ENCODE data around the gene PCDHA12.
"Not testable (repeated sequence)": the region's sequence is repeated elsewhere in the genome, so short reads cannot be mapped to it uniquely, and the experiment has no call there.

The PCDHA12 gene

GRCh38 chr5:140848139-140849102, 26.7 kb upstream of the PCDHA12 start, which contains the start of gene PCDHA9:
TSS of gene PCDHA9 (plus strand) at chr5:140848382. CDS start at chr5:140848496, 114 bp downstream.
- not testable (repeated sequence) for H3K27me3 ChIP-seq (ENCODE audit: insufficient read depth, low read length); H3K36me3 ChIP-seq (ENCODE audit: insufficient read depth, low read length); H3K4me3 ChIP-seq (ENCODE audit: low read length); H2AFZ ChIP-seq (ENCODE audit: low read depth, low read length); H3K4me1 ChIP-seq (ENCODE audit: insufficient read depth, low read length)
- H3K9me3 ChIP-seq (ENCODE audit: low read length), result peaks cover 18% of the 10 kb centered on the region

- not testable (repeated sequence) for H2AFZ ChIP-seq (ENCODE audit: low read depth, low read length); H3K4me3 ChIP-seq (ENCODE audit: low read length); H3K4me1 ChIP-seq (ENCODE audit: insufficient read depth, low read length); H3K27me3 ChIP-seq (ENCODE audit: insufficient read depth, low read length); H3K36me3 ChIP-seq (ENCODE audit: insufficient read depth, low read length)
- H3K9me3 ChIP-seq (ENCODE audit: low read length), result peaks cover 17% of the 10 kb centered on the region
Observed at GRCh38 chr5:140849831-140850634, 25.1 kb upstream of the PCDHA12 start.

GRCh38 chr5:140855772-140856674, 19.1 kb upstream of the PCDHA12 start, which contains the start of gene PCDHA10:
TSS of gene PCDHA10 (plus strand) at chr5:140855897. CDS start at chr5:140856049, 152 bp downstream.
- Histone ChIP-seq H3K36me3 (ENCODE audit: insufficient read depth, low read length) (peaks cover 26% of the 10 kb centered on the region), H3K4me1 (ENCODE audit: insufficient read depth, low read length) (no peaks in the 10 kb centered on the region), H3K4me3 (ENCODE audit: low read length) (no peak within 1 kb of the TSS), H3K27me3 (ENCODE audit: insufficient read depth, low read length) (no peaks in the 10 kb centered on the region), H3K9me3 (ENCODE audit: low read length) (peaks cover 32% of the 10 kb centered on the region), H2AFZ (ENCODE audit: low read depth, low read length) (no peak within 1 kb of the TSS)

GRCh38 chr5:140857177-140857986, 17.7 kb upstream of the PCDHA12 start:
- H3K27me3 ChIP-seq (ENCODE audit: insufficient read depth, low read length), result no peaks in the 10 kb centered on the region
- no peak overlapping the region for H3K4me3 ChIP-seq (ENCODE audit: low read length)
- H3K4me1 ChIP-seq (ENCODE audit: insufficient read depth, low read length), result no peaks in the 10 kb centered on the region
- no peak overlapping the region for H2AFZ ChIP-seq (ENCODE audit: low read depth, low read length)
- peaks cover 38% of the 10 kb centered on the region for H3K36me3 ChIP-seq (ENCODE audit: insufficient read depth, low read length)
- H3K9me3 ChIP-seq (ENCODE audit: low read length), result peaks cover 46% of the 10 kb centered on the region

GRCh38 chr5:140857987-140858240, 17.2 kb upstream of the PCDHA12 start:
- no peaks in the 10 kb centered on the region for H3K4me1 ChIP-seq (ENCODE audit: insufficient read depth, low read length)
- H3K9me3 ChIP-seq (ENCODE audit: low read length), result peaks cover 51% of the 10 kb centered on the region
- peaks cover 43% of the 10 kb centered on the region for H3K36me3 ChIP-seq (ENCODE audit: insufficient read depth, low read length)
- H3K4me3 ChIP-seq (ENCODE audit: low read length), result no peak overlapping the region
- H2AFZ ChIP-seq (ENCODE audit: low read depth, low read length), result no peak overlapping the region
- H3K27me3 ChIP-seq (ENCODE audit: insufficient read depth, low read length), result no peaks in the 10 kb centered on the region

- Histone ChIP-seq H3K36me3 (ENCODE audit: insufficient read depth, low read length) (peaks cover 29% of the 10 kb centered on the region), H3K4me1 (ENCODE audit: insufficient read depth, low read length) (no peaks in the 10 kb centered on the region), H3K4me3 (ENCODE audit: low read length) (no peak overlapping the region), H3K9me3 (ENCODE audit: low read length) (peaks cover 37% of the 10 kb centered on the region), H3K27me3 (ENCODE audit: insufficient read depth, low read length) (no peaks in the 10 kb centered on the region), H2AFZ (ENCODE audit: low read depth, low read length) (no peak overlapping the region)
Observed at GRCh38 chr5:140862441-140863295, 12.4 kb upstream of the PCDHA12 start.

- H3K36me3 ChIP-seq (ENCODE audit: insufficient read depth, low read length), result peaks cover 11% of the 10 kb centered on the region
- peaks cover 29% of the 10 kb centered on the region for H3K9me3 ChIP-seq (ENCODE audit: low read length)
- no peak within 1 kb of the TSS for H2AFZ ChIP-seq (ENCODE audit: low read depth, low read length)
- H3K27me3 ChIP-seq (ENCODE audit: insufficient read depth, low read length), result no peaks in the 10 kb centered on the region
- H3K4me1 ChIP-seq (ENCODE audit: insufficient read depth, low read length), result no peaks in the 10 kb centered on the region
- no peak within 1 kb of the TSS for H3K4me3 ChIP-seq (ENCODE audit: low read length)
Observed at GRCh38 chr5:140868721-140869554, 6.2 kb upstream of the PCDHA12 start, which contains the start of gene PCDHA11. TSS of gene PCDHA11 (plus strand) at chr5:140868957. CDS start at chr5:140869104, 147 bp downstream.

GRCh38 chr5:140869555-140869886, 5.6 kb upstream of the PCDHA12 start:
- H3K36me3 ChIP-seq (ENCODE audit: insufficient read depth, low read length), result peaks cover 11% of the 10 kb centered on the region
- H3K9me3 ChIP-seq (ENCODE audit: low read length), result peaks cover 29% of the 10 kb centered on the region
- H3K27me3 ChIP-seq (ENCODE audit: insufficient read depth, low read length), result no peaks in the 10 kb centered on the region
- no peak overlapping the region for H2AFZ ChIP-seq (ENCODE audit: low read depth, low read length)
- H3K4me3 ChIP-seq (ENCODE audit: low read length), result no peak overlapping the region
- H3K4me1 ChIP-seq (ENCODE audit: insufficient read depth, low read length), result no peaks in the 10 kb centered on the region

GRCh38 chr5:140870221-140871201, 4.6 kb upstream of the PCDHA12 start:
- Histone ChIP-seq H3K27me3 (ENCODE audit: insufficient read depth, low read length) (no peaks in the 10 kb centered on the region), H3K9me3 (ENCODE audit: low read length) (peaks cover 29% of the 10 kb centered on the region), H3K4me3 (ENCODE audit: low read length) (no peak overlapping the region), H2AFZ (ENCODE audit: low read depth, low read length) (no peak overlapping the region), H3K4me1 (ENCODE audit: insufficient read depth, low read length) (no peaks in the 10 kb centered on the region), H3K36me3 (ENCODE audit: insufficient read depth, low read length) (peaks cover 11% of the 10 kb centered on the region)

GRCh38 chr5:140876541-140877261, 1.6 kb downstream of the PCDHA12 start:
- H3K4me3 ChIP-seq (ENCODE audit: low read length); H3K27me3 ChIP-seq (ENCODE audit: insufficient read depth, low read length); H3K4me1 ChIP-seq (ENCODE audit: insufficient read depth, low read length); H2AFZ ChIP-seq (ENCODE audit: low read depth, low read length): not testable (repeated sequence)
- peaks cover 26% of the 10 kb centered on the region for H3K9me3 ChIP-seq (ENCODE audit: low read length)
- H3K36me3 ChIP-seq (ENCODE audit: insufficient read depth, low read length), result peaks cover 18% of the 10 kb centered on the region
